Vagina (tissue), 2 donors: ENCODE results near the gene HEG1. TPM values are rescaled to one million over a fixed set of nuclear protein-coding genes. Genes with fewer than 3 reads are reported as not detected.

Experiments used
- DNase-seq, 2 donors: peaks; one replicate each; pipeline ENCODE4 v3.0.0-alpha.2; 2017; ENCODE audit errors: extremely low spot score in 2 of 2
- H3K27ac ChIP-seq: fragments of 200-600 bp; sonication (generic); one replicate; pipeline ENCODE4 v1.5.1; 2019
- H3K27me3 ChIP-seq: fragments of 200-600 bp; sonication (generic); one replicate; pipeline ENCODE4 v1.5.1; 2019
- H3K36me3 ChIP-seq, 2 donors: fragments of 200-600 bp; sonication (generic); one replicate each; pipeline ENCODE4 v1.5.1; 2017 to 2019
- H3K4me1 ChIP-seq: fragments of 200-600 bp; sonication (generic); one replicate; pipeline ENCODE4 v1.5.1; 2019
- H3K4me3 ChIP-seq, 2 donors: fragments of 200-600 bp; sonication (generic); 1 replicate in 1 of 2; 2 replicates in 1 of 2; pipeline ENCODE4 v1.5.1; 2016 to 2019
- H3K9me3 ChIP-seq: fragments of 200-600 bp; sonication (generic); one replicate; pipeline ENCODE4 v1.5.1; 2019
- POLR2A ChIP-seq, 2 donors: fragments of 450-650 bp; IDR thresholded peaks; one replicate each; pipeline ENCODE4 v1.6.1; 2017; ENCODE audit warnings: antibody characterized with exemption in 2 of 2, mild to moderate bottlenecking in 2 of 2, moderate library complexity in 2 of 2
- POLR2AphosphoS5 ChIP-seq, 2 donors: sonication (generic); formaldehyde crosslinking; IDR thresholded peaks; one replicate each; pipeline ENCODE4 v1.9.0; 2017; ENCODE audit warnings: antibody characterized with exemption in 2 of 2, mild to moderate bottlenecking in 2 of 2, low read depth in 1 of 2; ENCODE audit not compliant: insufficient read depth in 1 of 2
- intact Hi-C: fragments of 100-400 bp; cut with DNase I; formaldehyde crosslinking; loops from one replicate; pipeline ENCODE4 v1.15.1; 2023
- total RNA-seq: library from RNA; depleted of rRNA; stranded (reverse); fragments of >200 nt; gene quantifications from one replicate; pipeline ENCODE4 v1.2.3, GENCODE V29; 2016
- TF ChIP-seq, protein P1 (sequence below), 3 experiments: fragments of 450-650 bp in 2 of 3; fragments of 200-600 bp in 1 of 3; sonication (generic) in 1 of 3; IDR thresholded peaks; one replicate each; pipeline ENCODE4 v1.5.1; 2017 to 2019; ENCODE audit warnings: antibody characterized with exemption in 3 of 3, mild to moderate bottlenecking in 2 of 3, moderate library complexity in 2 of 3

HEG1 gene
- total RNA-seq, 1 donor from 2014 or later: 47.1 TPM

- no peaks in the 10 kb centered on the region for H3K9me3 ChIP-seq
- no peak overlapping the region for H3K27ac ChIP-seq
- intact Hi-C loops: no loop called here
- no peaks in the 10 kb centered on the region for H3K27me3 ChIP-seq
- peaks cover 29% of the 10 kb centered on the region for H3K4me1 ChIP-seq
- H3K4me3 ChIP-seq: no peak overlapping the region
- DNase-seq: no peak
- H3K36me3 ChIP-seq: peaks cover 0 to 33% of the 10 kb centered on the region in 2 donors
- no peak for TF ChIP-seq POLR2AphosphoS5 (IDR thresholded peaks at IDR 0.05; ENCODE audit: insufficient read depth in 1 of 2, low read depth in 1 of 2)
- TF ChIP-seq POLR2A (IDR thresholded peaks at IDR 0.05): no peak
- TF ChIP-seq, protein P1, sequence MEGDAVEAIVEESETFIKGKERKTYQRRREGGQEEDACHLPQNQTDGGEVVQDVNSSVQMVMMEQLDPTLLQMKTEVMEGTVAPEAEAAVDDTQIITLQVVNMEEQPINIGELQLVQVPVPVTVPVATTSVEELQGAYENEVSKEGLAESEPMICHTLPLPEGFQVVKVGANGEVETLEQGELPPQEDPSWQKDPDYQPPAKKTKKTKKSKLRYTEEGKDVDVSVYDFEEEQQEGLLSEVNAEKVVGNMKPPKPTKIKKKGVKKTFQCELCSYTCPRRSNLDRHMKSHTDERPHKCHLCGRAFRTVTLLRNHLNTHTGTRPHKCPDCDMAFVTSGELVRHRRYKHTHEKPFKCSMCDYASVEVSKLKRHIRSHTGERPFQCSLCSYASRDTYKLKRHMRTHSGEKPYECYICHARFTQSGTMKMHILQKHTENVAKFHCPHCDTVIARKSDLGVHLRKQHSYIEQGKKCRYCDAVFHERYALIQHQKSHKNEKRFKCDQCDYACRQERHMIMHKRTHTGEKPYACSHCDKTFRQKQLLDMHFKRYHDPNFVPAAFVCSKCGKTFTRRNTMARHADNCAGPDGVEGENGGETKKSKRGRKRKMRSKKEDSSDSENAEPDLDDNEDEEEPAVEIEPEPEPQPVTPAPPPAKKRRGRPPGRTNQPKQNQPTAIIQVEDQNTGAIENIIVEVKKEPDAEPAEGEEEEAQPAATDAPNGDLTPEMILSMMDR (IDR thresholded peaks at IDR 0.05): no peak
Measured at GRCh38 chr3:125028657-125029056, 27.1 kb downstream of the HEG1 start.

- no peaks in the 10 kb centered on the region for H3K9me3 ChIP-seq
- no peak overlapping the region for H3K4me3 ChIP-seq
- peaks cover 0 to 40% of the 10 kb centered on the region in 2 donors for H3K36me3 ChIP-seq
- no peak for TF ChIP-seq POLR2A (IDR thresholded peaks at IDR 0.05)
- TF ChIP-seq, protein P1 (IDR thresholded peaks at IDR 0.05): no peak
- no peak for TF ChIP-seq POLR2AphosphoS5 (IDR thresholded peaks at IDR 0.05; ENCODE audit: insufficient read depth in 1 of 2, low read depth in 1 of 2)
- H3K4me1 ChIP-seq: peaks cover 13% of the 10 kb centered on the region
- DNase-seq: no peak
- H3K27ac ChIP-seq: no peak overlapping the region
- no peaks in the 10 kb centered on the region for H3K27me3 ChIP-seq
- intact Hi-C loops: no loop called here
Measured at GRCh38 chr3:125025642-125026041, 30.2 kb downstream of the HEG1 start.

DNA sequence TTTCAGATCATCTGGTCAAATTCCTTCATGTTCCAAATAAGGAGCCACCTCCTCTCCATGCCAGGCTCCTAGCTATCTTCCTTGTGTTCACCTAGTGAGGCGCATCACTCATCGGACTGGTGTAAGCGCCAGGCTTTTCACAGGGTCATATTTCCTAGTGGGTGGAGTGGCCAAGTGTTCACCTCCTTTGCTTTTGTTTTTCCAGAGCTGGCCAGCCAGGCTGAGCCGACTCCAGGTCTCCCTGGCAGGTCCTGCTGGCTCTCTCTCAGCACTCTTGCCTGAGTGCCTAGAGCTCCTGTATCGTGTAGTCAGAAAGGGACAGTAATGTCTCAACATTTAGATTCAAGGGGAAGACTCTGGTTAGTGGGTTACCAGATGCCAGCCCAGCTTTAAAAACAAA, 31.0 kb downstream of the HEG1 start:
- H3K4me1 ChIP-seq: peaks cover 13% of the 10 kb centered on the region
- no peak overlapping the region for H3K27ac ChIP-seq
- TF ChIP-seq POLR2AphosphoS5 (IDR thresholded peaks at IDR 0.05; ENCODE audit: insufficient read depth in 1 of 2, low read depth in 1 of 2): no peak
- no peak for TF ChIP-seq POLR2A (IDR thresholded peaks at IDR 0.05)
- TF ChIP-seq, protein P1 (IDR thresholded peaks at IDR 0.05): no peak
- intact Hi-C loops: no loop called here
- DNase-seq: no peak
- no peaks in the 10 kb centered on the region for H3K9me3 ChIP-seq
- peaks cover 0 to 49% of the 10 kb centered on the region in 2 donors for H3K36me3 ChIP-seq
- no peaks in the 10 kb centered on the region for H3K27me3 ChIP-seq
- H3K4me3 ChIP-seq: no peak overlapping the region

GRCh38 chr3:125023833-125024555, 31.8 kb downstream of the HEG1 start:
- Histone ChIP-seq H3K27me3 (no peaks in the 10 kb centered on the region), H3K36me3 (peaks cover 0 to 54% of the 10 kb centered on the region in 2 donors), H3K27ac (no peak overlapping the region), H3K4me1 (peaks cover 13% of the 10 kb centered on the region), H3K4me3 (no peak overlapping the region), H3K9me3 (no peaks in the 10 kb centered on the region)
- DNase-seq: no peak
- TF ChIP-seq POLR2A (IDR thresholded peaks at IDR 0.05) (no peak), POLR2AphosphoS5 (IDR thresholded peaks at IDR 0.05; ENCODE audit: insufficient read depth in 1 of 2, low read depth in 1 of 2) (no peak)
- TF ChIP-seq, protein P1 (IDR thresholded peaks at IDR 0.05): no peak
- intact Hi-C loops: no loop called here

GRCh38 chr3:125022206-125022605, 33.6 kb downstream of the HEG1 start:
- H3K9me3 ChIP-seq: no peaks in the 10 kb centered on the region
- no peaks in the 10 kb centered on the region for H3K27me3 ChIP-seq
- peaks cover 13% of the 10 kb centered on the region for H3K4me1 ChIP-seq
- H3K36me3 ChIP-seq: peaks cover 0 to 53% of the 10 kb centered on the region in 2 donors
- H3K27ac ChIP-seq: no peak overlapping the region
- TF ChIP-seq, protein P1 (IDR thresholded peaks at IDR 0.05): no peak
- TF ChIP-seq POLR2A (IDR thresholded peaks at IDR 0.05): no peak
- intact Hi-C loops: no loop called here
- DNase-seq: no peak
- no peak overlapping the region for H3K4me3 ChIP-seq
